Measurements from ENCODE around the gene DQX1.
A peak's percentile ranks its signal among the peaks of the same experiment; 100 is the strongest.

Gene DQX1

GRCh38 chr2:74548285-74548899 is 22.4 kb upstream of the DQX1 start:
- H3K4me3 Mint-ChIP-seq: peak overlapping the region; percentile 79
- peaks cover 10% of the 10 kb centered on the region for H3K4me1 Mint-ChIP-seq (ENCODE audit: low read depth)
- no peaks in the 10 kb centered on the region for H3K36me3 Mint-ChIP-seq (ENCODE audit: low read depth)
- H3K27me3 Mint-ChIP-seq: peaks cover 53% of the 10 kb centered on the region
- no peaks in the 10 kb centered on the region for H3K9me3 Mint-ChIP-seq
- no peak overlapping the region for H3K27ac Mint-ChIP-seq

DNA sequence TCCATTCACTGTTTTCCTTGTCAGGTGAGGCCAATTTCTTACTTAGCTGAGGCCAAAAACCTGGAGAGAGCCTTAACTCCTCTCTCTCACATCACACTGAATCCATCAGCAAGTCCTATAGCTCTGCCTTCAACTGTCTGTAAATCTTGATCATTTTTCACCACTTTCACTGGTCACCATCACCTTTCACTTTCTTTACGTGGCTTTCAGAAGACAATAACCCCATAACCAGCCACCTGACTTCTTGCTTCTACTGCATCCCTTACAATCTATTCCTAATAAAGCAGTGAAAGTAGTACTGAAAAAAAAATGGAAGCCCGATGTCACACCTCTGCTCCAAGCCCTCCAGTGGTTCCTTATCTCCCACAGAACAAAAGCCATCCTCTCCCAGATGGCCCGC is 20.0 kb upstream of the DQX1 start:
- Mint-ChIP-seq H3K27me3 (peaks cover 56% of the 10 kb centered on the region), H3K27ac (no peak overlapping the region), H3K4me3 (no peak overlapping the region), H3K9me3 (no peaks in the 10 kb centered on the region), H3K36me3 (ENCODE audit: low read depth) (no peaks in the 10 kb centered on the region), H3K4me1 (ENCODE audit: low read depth) (peaks cover 10% of the 10 kb centered on the region)

- Mint-ChIP-seq H3K27me3 (peaks cover 42% of the 10 kb centered on the region), H3K9me3 (no peaks in the 10 kb centered on the region), H3K27ac (no peak overlapping the region), H3K4me3 (no peak overlapping the region), H3K4me1 (ENCODE audit: low read depth) (peaks cover 10% of the 10 kb centered on the region), H3K36me3 (ENCODE audit: low read depth) (no peaks in the 10 kb centered on the region)
Measured at GRCh38 chr2:74544634-74545033, 18.6 kb upstream of the DQX1 start.

DNA sequence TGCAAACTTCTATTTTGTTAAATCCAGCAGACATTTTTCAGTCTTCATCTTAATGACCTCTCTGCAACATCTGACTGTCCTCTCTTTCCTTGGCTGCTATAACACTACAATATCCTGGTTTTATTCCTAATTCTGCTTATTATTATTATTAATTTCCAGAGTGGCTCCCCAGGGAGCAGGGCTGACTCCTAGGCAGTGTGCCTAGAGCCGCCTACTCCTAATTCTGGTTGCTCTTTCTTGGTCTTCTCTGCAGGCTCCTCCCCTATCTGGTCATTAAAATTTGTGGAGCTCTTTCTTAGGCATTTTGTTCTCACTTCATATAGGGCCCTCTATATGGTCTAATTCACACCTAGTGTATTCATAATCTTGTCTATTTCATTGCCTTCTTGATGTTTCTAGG is 16.9 kb upstream of the DQX1 start:
- Mint-ChIP-seq H3K4me3 (no peak overlapping the region), H3K9me3 (no peaks in the 10 kb centered on the region), H3K4me1 (ENCODE audit: low read depth) (peaks cover 9% of the 10 kb centered on the region), H3K27ac (no peak overlapping the region), H3K27me3 (peaks cover 35% of the 10 kb centered on the region), H3K36me3 (ENCODE audit: low read depth) (no peaks in the 10 kb centered on the region)

DNA sequence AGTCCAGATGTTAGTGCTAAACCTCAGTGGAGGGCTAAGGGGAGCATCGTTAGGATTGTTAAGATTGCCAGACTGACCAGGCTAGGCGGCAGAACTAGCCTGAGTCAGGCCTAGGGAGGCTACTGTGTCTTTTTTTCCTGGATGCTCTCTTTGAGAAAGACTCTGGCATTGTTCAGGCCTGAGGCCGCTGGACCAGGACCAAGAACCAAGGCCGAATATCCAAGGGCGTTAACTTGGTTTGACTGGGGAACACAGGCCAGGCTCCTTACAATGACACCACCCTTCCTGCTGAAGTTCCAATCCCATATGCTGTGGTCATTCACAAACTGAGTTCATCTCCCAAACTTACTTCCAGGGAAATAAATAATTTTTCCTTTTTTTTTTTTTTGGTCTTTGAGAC is 14.3 kb upstream of the DQX1 start:
- peaks cover 20% of the 10 kb centered on the region for H3K27me3 Mint-ChIP-seq
- no peak overlapping the region for H3K4me3 Mint-ChIP-seq

DNA sequence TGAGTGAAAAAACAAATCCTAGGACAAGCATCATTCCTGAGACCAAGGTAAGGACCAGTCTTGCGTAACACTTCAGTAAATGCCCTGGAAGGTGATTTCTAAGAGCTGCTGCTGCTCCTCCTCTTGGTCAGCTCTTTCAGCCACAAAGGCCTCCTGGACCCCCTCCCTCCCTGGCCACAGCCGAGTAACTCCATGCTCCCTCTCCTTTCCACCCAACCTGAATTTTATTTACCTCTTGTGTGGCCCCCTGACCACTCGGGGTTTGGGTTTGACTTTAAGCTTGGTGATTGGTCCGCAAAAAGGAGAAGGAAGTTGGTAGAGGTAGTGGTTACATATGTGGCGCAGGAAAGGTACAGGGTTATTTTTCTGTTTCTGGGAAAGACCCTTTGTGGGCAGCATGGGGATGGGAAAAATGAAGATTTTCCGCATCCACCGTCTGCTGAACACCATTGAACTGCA is 12.9 kb upstream of the DQX1 start:
- Mint-ChIP-seq H3K27ac (no peak overlapping the region), H3K27me3 (peaks cover 20% of the 10 kb centered on the region), H3K9me3 (no peaks in the 10 kb centered on the region), H3K36me3 (ENCODE audit: low read depth) (peaks cover 1% of the 10 kb centered on the region), H3K4me3 (no peak overlapping the region), H3K4me1 (ENCODE audit: low read depth) (peaks cover 8% of the 10 kb centered on the region)

More for the DNA sequence above, 14.3 kb upstream of the DQX1 start:
- Mint-ChIP-seq H3K4me1 (ENCODE audit: low read depth) (peaks cover 8% of the 10 kb centered on the region), H3K9me3 (no peaks in the 10 kb centered on the region), H3K36me3 (ENCODE audit: low read depth) (no peaks in the 10 kb centered on the region), H3K27ac (no peak overlapping the region)

DNA sequence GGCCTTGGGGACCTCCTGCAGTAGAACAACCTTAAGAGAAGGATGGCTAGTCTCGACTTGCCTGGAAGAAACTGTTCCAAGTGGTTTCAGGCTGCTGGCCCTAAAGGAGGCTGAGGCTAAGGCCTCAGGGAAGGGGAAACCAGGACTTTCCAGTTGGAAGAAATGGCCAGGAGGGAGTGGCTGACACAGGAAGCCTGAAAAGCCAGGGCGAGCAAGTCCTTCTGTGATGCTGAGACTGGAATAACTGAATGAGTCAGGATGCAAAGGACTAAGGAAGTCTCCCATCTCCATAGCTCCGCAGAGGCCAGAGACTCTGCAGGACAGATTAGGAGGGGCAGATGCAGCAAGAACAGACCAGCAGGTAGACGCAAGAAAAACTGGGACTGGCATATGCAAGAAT is 11.1 kb upstream of the DQX1 start:
- Mint-ChIP-seq H3K27me3 (peaks cover 9% of the 10 kb centered on the region), H3K4me1 (ENCODE audit: low read depth) (peaks cover 12% of the 10 kb centered on the region), H3K4me3 (no peak overlapping the region), H3K36me3 (ENCODE audit: low read depth) (peaks cover 10% of the 10 kb centered on the region), H3K9me3 (no peaks in the 10 kb centered on the region), H3K27ac (no peak overlapping the region)

- Mint-ChIP-seq H3K27me3 (peaks cover 9% of the 10 kb centered on the region), H3K9me3 (no peaks in the 10 kb centered on the region), H3K4me3 (no peak overlapping the region), H3K27ac (no peak overlapping the region), H3K36me3 (ENCODE audit: low read depth) (peaks cover 17% of the 10 kb centered on the region), H3K4me1 (ENCODE audit: low read depth) (peaks cover 20% of the 10 kb centered on the region)
Measured at GRCh38 chr2:74536166-74536950, 10.3 kb upstream of the DQX1 start.

DNA sequence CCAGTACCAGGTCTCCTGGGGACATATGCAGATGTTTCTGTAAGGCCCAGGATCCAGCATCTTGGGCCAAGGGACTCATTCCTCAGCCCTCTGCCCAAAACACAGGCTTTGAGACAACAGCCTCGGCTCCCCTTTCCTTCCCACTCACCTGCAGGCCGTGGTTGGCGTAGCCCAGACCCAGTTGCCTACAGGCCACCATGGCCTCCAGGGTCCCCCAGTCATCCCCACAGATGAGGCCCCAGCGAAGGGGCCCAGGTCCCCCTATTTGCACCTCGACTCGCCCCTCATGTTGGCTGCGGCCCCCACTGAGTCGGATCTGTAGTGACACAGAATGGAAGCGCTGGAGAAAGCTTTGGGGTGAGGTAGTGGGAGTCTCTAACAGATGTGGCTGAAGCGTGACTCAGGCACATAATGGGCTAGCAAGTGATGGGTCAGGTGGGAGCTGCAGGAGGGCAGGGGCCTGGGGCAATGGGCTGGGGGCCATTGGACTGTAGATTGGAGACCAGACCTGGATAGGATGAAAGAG is 9.5 kb upstream of the DQX1 start:
- no peak overlapping the region for H3K4me3 Mint-ChIP-seq
- no peaks in the 10 kb centered on the region for H3K9me3 Mint-ChIP-seq
- H3K36me3 Mint-ChIP-seq (ENCODE audit: low read depth): peaks cover 26% of the 10 kb centered on the region
- no peak overlapping the region for H3K27ac Mint-ChIP-seq
- peaks cover 28% of the 10 kb centered on the region for H3K4me1 Mint-ChIP-seq (ENCODE audit: low read depth)
- peaks cover 9% of the 10 kb centered on the region for H3K27me3 Mint-ChIP-seq

DNA sequence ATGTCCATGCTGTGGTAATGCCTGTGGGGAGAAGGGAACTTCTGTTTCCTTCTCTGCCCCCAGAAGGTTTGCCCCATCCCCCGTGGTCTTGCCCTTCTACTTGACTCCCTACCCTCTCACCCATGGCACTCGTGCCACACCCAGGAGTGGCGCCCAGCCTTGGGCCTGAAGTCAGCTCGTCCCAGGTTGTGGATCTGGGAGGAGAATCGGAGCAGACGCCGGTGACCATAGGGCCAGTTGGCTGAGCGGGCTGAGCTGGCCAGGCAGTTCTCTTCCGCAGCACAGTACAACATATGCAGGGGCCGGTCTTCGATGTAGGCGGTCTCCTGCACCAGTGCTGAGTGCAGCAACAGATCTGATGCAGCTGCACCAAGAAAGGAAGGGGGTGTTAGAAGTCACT is 8.4 kb upstream of the DQX1 start:
- H3K4me3 Mint-ChIP-seq: no peak overlapping the region
- peaks cover 9% of the 10 kb centered on the region for H3K27me3 Mint-ChIP-seq
- peaks cover 28% of the 10 kb centered on the region for H3K4me1 Mint-ChIP-seq (ENCODE audit: low read depth)
- no peaks in the 10 kb centered on the region for H3K9me3 Mint-ChIP-seq
- H3K27ac Mint-ChIP-seq: no peak overlapping the region
- peaks cover 27% of the 10 kb centered on the region for H3K36me3 Mint-ChIP-seq (ENCODE audit: low read depth)

DNA sequence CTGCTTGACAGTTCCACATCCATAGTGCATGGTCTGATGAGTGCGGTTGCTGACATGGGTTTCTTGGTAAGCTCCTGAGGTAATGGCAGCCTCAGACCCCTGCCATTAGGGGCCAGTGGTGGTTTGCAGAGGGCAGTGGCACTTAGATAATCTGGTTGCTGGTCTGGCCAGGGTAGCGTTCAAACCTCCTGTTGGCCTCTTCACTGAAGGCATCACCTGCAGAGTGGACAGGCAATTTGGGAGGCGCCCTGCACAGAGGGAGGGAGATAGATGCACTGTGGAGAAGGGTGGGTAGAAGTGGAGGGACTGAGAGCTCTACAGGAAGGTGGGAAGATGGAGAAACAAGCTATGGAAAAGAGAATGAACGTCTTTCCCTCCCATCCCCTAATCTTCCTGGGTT is 7.4 kb upstream of the DQX1 start:
- Mint-ChIP-seq H3K36me3 (ENCODE audit: low read depth) (peaks cover 35% of the 10 kb centered on the region), H3K9me3 (no peaks in the 10 kb centered on the region), H3K4me1 (ENCODE audit: low read depth) (peaks cover 26% of the 10 kb centered on the region), H3K4me3 (no peak overlapping the region), H3K27me3 (peaks cover 9% of the 10 kb centered on the region), H3K27ac (no peak overlapping the region)

DNA sequence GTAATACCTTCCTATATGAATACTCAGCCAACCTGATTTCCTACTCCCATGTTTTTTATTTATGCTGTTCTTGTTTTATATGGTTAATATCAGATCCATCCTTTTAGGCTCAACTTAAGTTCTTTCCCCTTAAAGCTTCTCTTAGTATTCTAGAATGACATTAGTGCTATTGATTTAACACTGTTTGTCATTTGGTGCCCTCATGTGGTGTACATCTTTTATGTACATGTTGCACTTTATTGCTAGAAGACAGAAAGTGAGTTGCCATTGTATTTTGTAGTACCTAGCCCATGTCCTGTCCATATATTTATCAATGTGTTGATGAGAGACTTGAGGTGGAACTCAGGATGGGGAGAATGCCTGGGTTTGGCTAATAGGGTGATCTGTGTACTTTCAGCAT is 6.2 kb upstream of the DQX1 start:
- Mint-ChIP-seq H3K27me3 (no peaks in the 10 kb centered on the region), H3K36me3 (ENCODE audit: low read depth) (peaks cover 47% of the 10 kb centered on the region), H3K9me3 (no peaks in the 10 kb centered on the region), H3K27ac (peak overlapping the region; percentile 78), H3K4me1 (ENCODE audit: low read depth) (peaks cover 38% of the 10 kb centered on the region), H3K4me3 (peak overlapping the region; percentile 99)

GRCh38 chr2:74531666-74532065 is 5.6 kb upstream of the DQX1 start:
- peak overlapping the region; percentile 99 for H3K4me3 Mint-ChIP-seq
- no peaks in the 10 kb centered on the region for H3K27me3 Mint-ChIP-seq
- H3K4me1 Mint-ChIP-seq (ENCODE audit: low read depth): peaks cover 44% of the 10 kb centered on the region
- peak overlapping the region; percentile 78 for H3K27ac Mint-ChIP-seq
- no peaks in the 10 kb centered on the region for H3K9me3 Mint-ChIP-seq
- H3K36me3 Mint-ChIP-seq (ENCODE audit: low read depth): peaks cover 53% of the 10 kb centered on the region

DNA sequence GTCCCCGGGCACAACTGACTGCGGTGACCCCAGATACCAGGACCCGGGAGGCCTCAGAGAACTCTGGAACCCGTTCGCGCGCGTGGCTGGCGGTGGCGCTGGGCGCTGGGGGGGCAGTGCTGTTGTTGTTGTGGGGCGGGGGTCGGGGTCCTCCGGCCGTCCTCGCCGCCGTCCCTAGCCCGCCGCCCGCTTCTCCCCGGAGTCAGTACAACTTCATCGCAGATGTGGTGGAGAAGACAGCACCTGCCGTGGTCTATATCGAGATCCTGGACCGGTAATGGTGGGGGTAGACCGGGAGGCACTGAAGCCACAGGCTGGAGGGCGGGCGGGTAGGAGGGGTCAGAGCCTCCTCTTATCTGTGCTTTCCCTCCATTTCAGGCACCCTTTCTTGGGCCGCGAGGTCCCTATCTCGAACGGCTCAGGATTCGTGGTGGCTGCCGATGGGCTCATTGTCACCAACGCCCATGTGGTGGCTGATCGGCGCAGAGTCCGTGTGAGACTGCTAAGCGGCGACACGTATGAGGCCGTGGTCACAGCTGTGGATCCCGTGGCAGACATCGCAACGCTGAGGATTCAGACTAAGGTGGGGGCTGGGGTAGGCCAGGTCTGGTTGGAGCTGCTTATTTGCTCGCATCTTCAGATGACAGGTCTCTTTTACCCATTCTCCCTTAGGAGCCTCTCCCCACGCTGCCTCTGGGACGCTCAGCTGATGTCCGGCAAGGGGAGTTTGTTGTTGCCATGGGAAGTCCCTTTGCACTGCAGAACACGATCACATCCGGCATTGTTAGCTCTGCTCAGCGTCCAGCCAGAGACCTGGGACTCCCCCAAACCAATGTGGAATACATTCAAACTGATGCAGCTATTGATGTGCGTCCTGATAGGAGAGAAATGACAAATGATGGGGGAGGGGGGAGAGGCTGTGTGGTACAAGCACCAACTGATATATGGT is 4.5 kb upstream of the DQX1 start:
- Mint-ChIP-seq H3K27me3 (no peaks in the 10 kb centered on the region), H3K4me3 (peak overlapping the region; percentile 99), H3K9me3 (no peaks in the 10 kb centered on the region), H3K27ac (peak overlapping the region; percentile 78), H3K4me1 (ENCODE audit: low read depth) (peaks cover 50% of the 10 kb centered on the region), H3K36me3 (ENCODE audit: low read depth) (peaks cover 63% of the 10 kb centered on the region)

Measured in stimulated activated naive CD8-positive, alpha-beta T cell treated with anti-CD3 and anti-CD28 coated beads, Interleukin-15, Interleukin-2, amounts not matched to agents 100 ng/mL and 50 ng/mL, for 24 hours (primary cell).